ENCODE measurements around the gene KCTD13.
"Not testable (repeated sequence)": the region's sequence is repeated elsewhere in the genome, so short reads cannot be mapped to it uniquely, and the experiment has no call there.

Gene KCTD13

DNA sequence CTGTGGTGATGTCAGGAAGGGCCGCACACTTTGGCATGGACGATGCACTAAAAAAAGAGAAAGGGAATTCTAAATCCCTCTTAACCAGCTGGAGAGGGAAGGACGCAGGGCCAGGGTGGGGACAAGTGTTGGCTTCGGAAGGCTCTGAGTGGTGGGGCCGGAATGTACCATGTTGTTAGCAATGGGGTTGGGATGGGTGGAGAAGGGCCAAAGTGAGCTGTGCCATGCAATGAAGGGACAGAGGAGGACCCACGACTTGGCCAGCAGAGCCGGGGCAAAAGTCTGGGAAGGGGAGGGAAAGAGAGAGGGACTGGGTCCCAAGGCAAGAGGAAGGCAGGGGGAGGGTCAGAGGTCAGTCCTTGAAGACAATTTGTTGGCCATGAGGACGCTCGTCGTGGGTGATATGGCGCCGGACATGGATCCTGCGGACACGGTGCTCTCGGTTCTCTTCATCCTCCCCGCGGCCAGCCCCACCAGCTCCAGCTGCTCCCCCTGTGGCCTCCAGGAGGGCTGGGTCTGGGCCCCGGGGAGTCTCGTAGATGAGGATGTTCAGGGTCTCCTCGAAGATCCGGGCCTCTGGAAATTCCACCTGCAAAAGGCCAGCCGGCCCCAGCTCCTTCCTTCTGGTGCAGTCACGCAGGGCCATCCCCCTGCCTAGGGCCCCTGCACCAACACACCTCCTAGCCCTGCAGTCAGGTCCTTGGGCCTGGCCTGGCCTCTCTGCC, 19.3 kb downstream of the KCTD13 start:
- no peak for DNase-seq

GRCh38 chr16:29905668-29906067, 20.4 kb downstream of the KCTD13 start:
- DNase-seq, result no peak

GRCh38 chr16:29904947-29905346, 21.1 kb downstream of the KCTD13 start:
- no peak for DNase-seq

DNA sequence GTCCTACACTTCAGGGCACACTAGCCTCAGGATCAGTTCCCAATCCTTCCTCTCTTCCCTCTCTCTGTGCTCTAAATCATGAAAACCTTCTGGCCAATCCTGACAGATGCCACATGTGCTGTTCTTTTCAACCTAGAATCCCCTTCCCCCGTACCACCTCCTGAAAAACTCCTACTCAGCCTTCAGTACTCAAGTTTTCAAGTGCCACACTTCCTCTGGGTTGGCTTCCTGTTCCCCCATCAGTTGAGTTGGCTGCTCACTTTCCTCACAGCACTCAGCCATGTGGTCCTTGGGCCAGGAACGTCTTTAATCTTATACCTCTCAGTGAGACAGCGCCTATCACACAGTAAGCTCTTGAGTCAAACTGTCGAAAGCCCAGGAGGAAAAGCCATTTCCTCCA, 22.4 kb downstream of the KCTD13 start:
- DNase-seq, result no peak

- DNase-seq, result no peak
Observed at GRCh38 chr16:29901607-29901945, 24.4 kb downstream of the KCTD13 start.

GRCh38 chr16:29900888-29901606, 25.0 kb downstream of the KCTD13 start:
- DNase-seq, result peak; percentile 66

DNA sequence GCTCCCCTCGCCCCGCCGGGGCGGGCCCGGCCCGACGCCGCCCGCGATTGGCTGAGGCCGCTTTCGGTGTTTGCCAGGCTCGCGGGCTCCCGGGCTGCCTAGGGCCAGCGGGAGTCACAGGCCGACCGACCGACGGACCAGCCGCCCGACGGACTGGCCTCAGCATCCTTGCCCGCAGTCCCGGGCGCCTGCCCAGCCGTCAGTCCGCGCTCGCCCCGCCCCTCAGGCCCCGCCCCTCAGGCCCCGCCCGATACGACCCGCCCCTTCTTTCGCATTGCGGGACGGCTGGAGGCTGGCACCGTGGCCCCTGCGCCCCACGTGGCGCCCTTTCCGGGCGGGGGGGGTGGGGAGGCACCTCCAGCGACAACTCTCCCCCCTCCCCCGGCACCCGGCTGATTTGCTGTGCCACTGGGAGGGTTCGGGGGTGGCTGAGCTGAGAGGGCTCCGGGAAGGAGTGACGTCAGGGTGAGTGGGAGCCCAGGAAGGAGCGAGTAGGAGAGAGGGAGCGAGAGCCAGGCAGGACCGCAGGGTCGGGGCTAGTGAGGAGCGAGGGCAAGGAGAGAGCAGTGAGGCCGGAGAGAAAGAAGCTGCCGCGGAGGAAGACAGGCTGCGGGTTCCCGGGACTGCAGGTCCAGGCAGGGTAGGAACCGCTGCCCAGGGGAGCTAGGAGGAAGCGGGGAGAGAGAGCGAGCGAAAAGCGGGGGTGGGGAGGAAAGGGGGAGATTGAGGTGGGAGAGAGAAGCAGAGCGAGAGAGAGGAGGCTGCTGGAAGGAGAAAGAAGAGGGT, 25.7 kb downstream of the KCTD13 start, which contains the start of gene ASPHD1:
Gene ASPHD1, plus strand, starts transcription at position 387 of the 786 bp plus-strand sequence. CDS start 484 bp downstream, outside the sequence.
- peak; percentile 90 for DNase-seq

DNA sequence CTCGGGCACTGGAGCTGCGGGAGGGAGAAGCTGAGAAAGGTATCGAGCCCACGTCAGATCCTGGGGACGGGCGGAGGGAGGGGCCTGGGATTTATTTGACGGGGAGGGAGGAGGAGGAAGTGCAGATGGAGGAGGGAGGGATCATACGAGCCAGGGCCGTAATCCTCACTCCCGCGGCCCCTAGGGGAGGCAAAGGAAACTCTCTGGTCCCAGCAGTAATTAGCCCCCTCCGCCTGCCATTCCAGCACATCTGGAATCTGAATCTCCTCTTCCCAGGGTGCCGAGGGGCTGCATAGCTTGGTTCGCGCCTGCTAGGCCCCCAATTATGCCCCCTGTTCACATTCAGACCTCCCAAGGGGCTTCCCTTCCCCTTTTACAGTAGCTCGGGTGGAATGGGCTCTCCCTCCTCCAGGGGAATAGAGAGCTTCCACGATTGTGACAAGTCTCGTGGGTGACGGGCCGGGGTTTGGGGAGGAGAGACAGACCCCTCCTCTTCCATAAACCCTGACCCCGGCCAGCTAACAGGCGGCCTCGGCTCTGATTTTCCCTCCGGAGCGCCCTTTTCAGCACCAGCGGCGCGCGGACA, 26.4 kb downstream of the KCTD13 start, which contains the start of gene SEZ6L2:
Gene SEZ6L2, minus strand, starts transcription at position 35 of the 586 bp plus-strand sequence. CDS start 531 bp downstream, outside the sequence.
- DNase-seq, result peak; percentile 96

DNA sequence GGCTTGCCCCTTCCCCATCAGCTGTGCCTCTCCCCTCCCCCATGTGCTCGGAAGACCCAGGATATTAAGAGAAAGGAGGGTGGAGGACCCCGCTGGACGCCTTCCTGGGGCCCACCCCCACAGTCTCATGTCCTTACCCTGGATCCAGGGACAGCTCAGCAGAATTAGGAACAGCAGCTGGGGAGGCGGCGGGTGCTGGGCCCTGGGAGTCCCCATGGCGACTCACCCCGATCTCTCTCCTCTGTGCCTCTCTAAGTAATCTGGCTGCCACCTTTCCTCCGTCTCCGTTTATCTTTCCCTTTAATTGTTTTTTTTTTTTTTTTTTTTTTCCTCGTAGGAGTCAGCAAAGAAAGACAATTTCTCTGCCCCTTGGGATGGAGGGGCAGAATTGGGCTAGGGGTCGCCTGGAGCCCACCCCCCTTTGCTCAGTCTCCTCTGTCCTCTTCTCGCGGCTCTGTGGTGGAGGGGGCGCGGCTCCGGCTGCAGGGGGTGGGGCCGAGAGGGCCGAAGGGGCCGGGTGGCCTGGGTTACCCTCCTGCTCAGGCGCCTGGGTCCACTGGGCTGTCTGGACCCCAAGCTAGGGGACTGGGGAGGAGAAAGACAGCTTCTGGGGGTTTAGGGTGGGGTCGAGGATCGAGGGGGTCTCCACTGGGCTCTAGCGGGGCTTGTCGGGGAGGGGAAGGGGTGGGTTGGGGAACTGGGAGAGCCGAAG, 27.1 kb downstream of the KCTD13 start:
- DNase-seq, result peak; percentile 82

DNA sequence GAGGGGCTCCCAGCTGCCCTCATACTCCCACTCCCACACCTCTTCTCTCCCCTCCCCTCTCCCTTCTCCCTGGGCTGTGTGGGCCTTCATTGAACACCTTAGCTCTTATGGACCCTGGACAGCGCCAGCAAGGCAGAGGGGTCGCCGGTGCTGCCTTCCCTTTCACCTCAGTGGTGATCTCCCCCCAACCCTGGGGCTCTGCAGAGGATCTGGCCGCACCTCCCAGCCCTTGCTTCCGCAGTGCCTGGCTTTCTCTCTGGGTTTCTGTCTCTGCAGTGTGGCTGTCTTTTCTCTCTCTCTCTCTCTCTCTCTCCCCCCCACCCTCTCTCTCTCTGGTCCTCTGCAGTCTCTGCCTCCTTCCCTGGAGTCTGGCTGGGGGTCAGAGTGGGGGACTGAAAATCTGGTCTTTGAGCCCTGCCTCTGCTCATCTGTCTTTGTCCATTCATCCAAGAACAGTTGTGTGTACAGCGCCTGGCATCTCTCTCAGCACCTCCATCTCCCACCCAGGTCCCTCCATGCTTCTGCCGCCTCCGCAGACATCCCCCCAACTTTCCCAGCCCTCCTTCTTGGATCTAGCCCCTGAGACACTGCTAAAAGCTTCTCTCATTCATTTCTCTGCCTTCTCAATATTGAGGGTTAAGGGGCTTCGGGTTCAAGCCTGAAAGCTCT, 27.8 kb downstream of the KCTD13 start:
- DNase-seq, result no peak

GRCh38 chr16:29897333-29897732, 28.7 kb downstream of the KCTD13 start:
- DNase-seq, result no peak

DNA sequence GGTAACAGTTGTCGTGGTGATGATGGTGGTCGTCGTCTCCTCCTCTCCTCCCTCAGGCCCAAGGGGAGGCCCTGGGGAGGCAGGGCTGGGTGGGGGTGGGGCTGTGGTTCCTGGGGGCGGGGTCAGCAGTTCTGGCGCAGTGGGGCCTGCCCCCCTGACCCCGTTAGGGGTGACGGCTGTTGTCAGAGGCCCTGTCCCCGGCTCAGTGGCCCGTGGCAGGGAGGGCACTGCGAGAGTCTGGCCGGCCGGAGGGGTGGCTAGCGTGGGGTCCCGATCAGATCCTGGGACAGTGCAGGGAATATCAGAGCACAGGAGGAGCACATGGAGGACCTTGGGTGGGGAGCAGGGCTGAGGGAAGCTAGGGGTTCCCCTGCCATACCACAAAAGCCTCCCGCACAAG, 29.2 kb downstream of the KCTD13 start:
- DNase-seq, result no peak

GRCh38 chr16:29894352-29894751, 31.7 kb downstream of the KCTD13 start:
- no peak for DNase-seq

DNA sequence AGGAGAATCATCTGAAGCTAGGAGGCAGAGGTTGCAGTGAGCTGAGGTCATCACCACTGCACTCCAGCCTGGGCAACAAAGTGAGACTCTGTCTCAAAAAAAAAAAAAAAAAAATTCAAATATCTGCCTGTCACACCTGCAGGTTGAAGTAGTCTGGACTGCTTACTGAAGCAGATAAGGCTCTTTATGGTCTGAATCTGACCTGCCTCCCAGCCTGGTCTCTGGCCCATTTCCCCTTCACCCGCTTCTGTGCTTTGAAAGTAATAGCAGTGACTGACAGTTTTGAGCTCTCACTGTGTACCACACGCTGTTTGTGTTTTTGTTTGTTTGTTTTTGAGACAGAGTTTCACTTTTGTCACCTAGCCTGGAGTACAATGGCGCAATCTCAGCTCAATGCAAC, 32.5 kb downstream of the KCTD13 start:
- DNase-seq, result no peak

- DNase-seq, result no peak
Observed at GRCh38 chr16:29892458-29892813, 33.6 kb downstream of the KCTD13 start.

- DNase-seq, result no peak
Observed at GRCh38 chr16:29891525-29892457, 34.2 kb downstream of the KCTD13 start.

- DNase-seq, result not testable (repeated sequence)
Observed at GRCh38 chr16:29889372-29889771, 36.7 kb downstream of the KCTD13 start.

- DNase-seq, result no peak
Observed at GRCh38 chr16:29883987-29884386, 42.0 kb downstream of the KCTD13 start.

GRCh38 chr16:29881050-29881449, 45.0 kb downstream of the KCTD13 start:
- no peak for DNase-seq

- no peak for DNase-seq
Observed at GRCh38 chr16:29878172-29878571, 47.9 kb downstream of the KCTD13 start.

Data from DMS53 (cell line).